Keratinocyte (primary cell): ENCODE measurements around the gene FLYWCH1. TPM values are rescaled to one million over a fixed set of nuclear protein-coding genes. Genes with fewer than 3 reads are reported as not detected.
"Not testable (repeated sequence)": the region's sequence is repeated elsewhere in the genome, so short reads cannot be mapped to it uniquely, and the experiment has no call there.

Experiments
- DNase-seq: peaks from one replicate; pipeline ENCODE4 v3.0.0-alpha.2; 2011; ENCODE audit warnings: low read depth, missing footprints, low spot score
- FAIRE-seq: peaks from 2 replicates; lab custom pipeline; 2011; peaks lifted over from hg19 to GRCh38; lab: Jason Lieb, UNC
- H2AFZ ChIP-seq: 2 replicates; pipeline ENCODE4 v1.6.0; 2012; ENCODE audit warnings: low read length, control low read depth, inconsistent platforms; ENCODE audit not compliant: control insufficient read depth
- H3K27ac ChIP-seq: 2 replicates; pipeline ENCODE4 v1.5.1; 2011; ENCODE audit warnings: low read length; ENCODE audit not compliant: control insufficient read depth, insufficient read depth
- H3K27me3 ChIP-seq: 3 replicates; pipeline ENCODE4 v1.6.0; 2011; ENCODE audit warnings: low read length; ENCODE audit not compliant: control insufficient read depth, insufficient read depth; ENCODE audit errors: extremely low read depth
- H3K36me3 ChIP-seq, 2 experiments: 2 replicates in 1 of 2; 3 replicates in 1 of 2; pipeline ENCODE4 v1.5.1; 2011; ENCODE audit warnings: low read length in 2 of 2, mild to moderate bottlenecking in 1 of 2; ENCODE audit not compliant: control insufficient read depth in 2 of 2, insufficient read depth in 2 of 2; ENCODE audit errors: extremely low read depth in 1 of 2
- H3K4me1 ChIP-seq: 3 replicates; pipeline ENCODE4 v1.5.1; 2011; ENCODE audit warnings: low read length; ENCODE audit not compliant: control insufficient read depth, insufficient read depth; ENCODE audit errors: extremely low read depth
- H3K4me2 ChIP-seq: 3 replicates; pipeline ENCODE4 v1.6.0; 2011; ENCODE audit warnings: low read depth, low read length; ENCODE audit not compliant: control insufficient read depth, insufficient read depth; ENCODE audit errors: extremely low read depth
- H3K4me3 ChIP-seq, 3 experiments: fragments of 200-600 bp in 1 of 3; sonication (generic) in 1 of 3; 2 replicates in 2 of 3; 3 replicates in 1 of 3; pipeline ENCODE4 v1.5.1; 2011 to 2016; ENCODE audit warnings: low read length in 3 of 3, mild to moderate bottlenecking in 3 of 3, control low read depth in 2 of 3, inconsistent platforms in 1 of 3, low read depth in 1 of 3, mixed read lengths in 1 of 3, mixed run types in 1 of 3, moderate library complexity in 1 of 3; ENCODE audit not compliant: control insufficient read depth in 2 of 3, insufficient read depth in 2 of 3; ENCODE audit errors: extremely low read depth in 1 of 3
- H3K79me2 ChIP-seq: 2 replicates; pipeline ENCODE4 v1.6.0; 2012; ENCODE audit warnings: low read length; ENCODE audit not compliant: control insufficient read depth, insufficient read depth
- H3K9ac ChIP-seq: 3 replicates; pipeline ENCODE4 v1.6.0; 2011; ENCODE audit warnings: low read length; ENCODE audit not compliant: control insufficient read depth, insufficient read depth; ENCODE audit errors: extremely low read depth
- H3K9me1 ChIP-seq: 3 replicates; pipeline ENCODE4 v1.6.0; 2011; ENCODE audit warnings: low read length; ENCODE audit not compliant: control insufficient read depth, insufficient read depth; ENCODE audit errors: extremely low read depth
- H3K9me3 ChIP-seq: 2 replicates; pipeline ENCODE4 v1.5.1; 2012; ENCODE audit warnings: low read depth, low read length; ENCODE audit not compliant: control insufficient read depth
- H4K20me1 ChIP-seq: 3 replicates; pipeline ENCODE4 v1.6.0; 2011; ENCODE audit warnings: low read length; ENCODE audit not compliant: control insufficient read depth, insufficient read depth; ENCODE audit errors: extremely low read depth
- CTCF ChIP-seq, 3 experiments: IDR thresholded peaks in 1 of 3; conservative IDR thresholded peaks in 1 of 3; optimal IDR thresholded peaks in 1 of 3; 2 replicates in 2 of 3; 3 replicates in 1 of 3; pipeline versions ENCODE3 to v1.5.1; 2011; ENCODE audit warnings: low read length in 3 of 3, mild to moderate bottlenecking in 3 of 3, moderate library complexity in 2 of 3, control low read depth in 1 of 3, inconsistent platforms in 1 of 3; ENCODE audit not compliant: insufficient read depth in 2 of 3; ENCODE audit errors: extremely low read depth in 1 of 3
- EZH2 ChIP-seq: IDR thresholded peaks from one replicate; pipeline ENCODE4 v1.6.1; 2012; ENCODE audit warnings: inconsistent platforms, mild to moderate bottlenecking, low read length, moderate library complexity
- dilution Hi-C: fragments of 300-500 bp; cut with MboI; formaldehyde crosslinking; loops from one replicate; pipeline ENCODE4 v1.7.0; 2020; ENCODE audit warnings: low sequenced_read_pairs; ENCODE audit not compliant: extremely low pct_ligation_motif_present
- polyA plus RNA-seq, 5 experiments: library from polyadenylated mRNA; depleted of rRNA in 3 of 5; stranded (reverse) in 3 of 5; stranded (forward) in 1 of 5; unstranded in 1 of 5; fragments of >200 nt; gene quantifications; 1 replicate in 1 of 5; 2 replicates in 3 of 5; 3 replicates in 1 of 5; pipeline versions ENCODE4 v1.2.1 to v1.2.3, GENCODE V29; 2011 to 2012; ENCODE audit warnings: missing spikeins in 2 of 5, low read depth in 1 of 5, low replicate concordance in 1 of 5

Gene FLYWCH1
- polyA plus RNA-seq, 1 donor (not counting 4 experiments of a cell fraction or from before 2014, with no cell fraction given): 16.2 TPM

- Histone ChIP-seq H3K4me3 (no peak overlapping the region), H3K9ac (peak overlapping the region; percentile 28), H3K36me3 (peaks cover 5 to 17% of the 10 kb centered on the region in 2 experiments), H3K27ac (peak overlapping the region; percentile 10), H3K4me1 (peaks cover 20% of the 10 kb centered on the region), H3K4me2 (peak overlapping the region; percentile 69), H3K9me3 (no peaks in the 10 kb centered on the region), H3K9me1 (no peaks in the 10 kb centered on the region), H3K79me2 (peaks cover 13% of the 10 kb centered on the region), H4K20me1 (no peaks in the 10 kb centered on the region), H3K27me3 (no peaks in the 10 kb centered on the region), H2AFZ (peak overlapping the region; percentile 49)
- FAIRE-seq (peak; percentile 73), DNase-seq (no peak)
- dilution Hi-C loops: no loop called here
- TF ChIP-seq EZH2 (no peak), CTCF (optimal IDR thresholded peaks at IDR 0.05 in 1 of 3, IDR thresholded peaks at IDR 0.05 in 1 of 3, conservative IDR thresholded peaks at IDR 0.05 in 1 of 3; ENCODE audit: extremely low read depth in 1 of 3, insufficient read depth in 2 of 3, low read length in 3 of 3) (peak; percentile 82 to 97 (median 95))
Measured at GRCh38 chr16:2927010-2927646, 15.4 kb downstream of the FLYWCH1 start.

- H3K4me2 ChIP-seq, dilution Hi-C loops, H4K20me1 ChIP-seq, H3K27ac ChIP-seq, H3K9me1 ChIP-seq, H2AFZ ChIP-seq, H3K9ac ChIP-seq, DNase-seq, H3K4me3 ChIP-seq, FAIRE-seq, H3K9me3 ChIP-seq, H3K79me2 ChIP-seq, H3K27me3 ChIP-seq: not testable (repeated sequence)
- H3K4me1 ChIP-seq: peaks cover 20% of the 10 kb centered on the region
- H3K36me3 ChIP-seq: peaks cover 5 to 21% of the 10 kb centered on the region in 2 experiments
Measured at GRCh38 chr16:2928151-2928550, 16.4 kb downstream of the FLYWCH1 start.

GRCh38 chr16:2928796-2929195 is 17.1 kb downstream of the FLYWCH1 start:
- dilution Hi-C loops: no loop called here
- H4K20me1 ChIP-seq: no peaks in the 10 kb centered on the region
- H2AFZ ChIP-seq: no peak overlapping the region
- no peak for TF ChIP-seq EZH2
- TF ChIP-seq CTCF (optimal IDR thresholded peaks at IDR 0.05 in 1 of 3, IDR thresholded peaks at IDR 0.05 in 1 of 3, conservative IDR thresholded peaks at IDR 0.05 in 1 of 3; ENCODE audit: extremely low read depth in 1 of 3, insufficient read depth in 2 of 3, low read length in 3 of 3): no peak
- no peaks in the 10 kb centered on the region for H3K9me1 ChIP-seq
- H3K9me3 ChIP-seq: no peaks in the 10 kb centered on the region
- H3K4me2 ChIP-seq: no peak overlapping the region
- peaks cover 6% of the 10 kb centered on the region for H3K79me2 ChIP-seq
- no peak overlapping the region for H3K9ac ChIP-seq
- H3K27me3 ChIP-seq: no peaks in the 10 kb centered on the region
- DNase-seq (no peak), FAIRE-seq (no peak)
- H3K27ac ChIP-seq: no peak overlapping the region
- peaks cover 20% of the 10 kb centered on the region for H3K4me1 ChIP-seq
- H3K36me3 ChIP-seq: peaks cover 5 to 21% of the 10 kb centered on the region in 2 experiments
- no peak overlapping the region for H3K4me3 ChIP-seq
